B cell (primary cell): ENCODE results near the gene POMP.

ENCODE experiments used
- CTCF ChIP-seq: fragments of 200-600 bp; IDR thresholded peaks from one replicate; pipeline ENCODE4 v1.8.0; 2022; ENCODE audit warnings: antibody characterized with exemption, mild to moderate bottlenecking
- EZH2 ChIP-seq: IDR thresholded peaks from 2 replicates; pipeline ENCODE4 v1.6.1; 2012; ENCODE audit warnings: borderline replicate concordance, low read depth, mild to moderate bottlenecking, moderate library complexity, low read length; ENCODE audit not compliant: insufficient read depth, poor library complexity, severe bottlenecking

- TF ChIP-seq CTCF (no peak), EZH2 (no peak)
Observed at GRCh38 chr13:28707629-28708427, 48.9 kb downstream of the POMP start.
